Peyer's patch (tissue), 4 donors: ENCODE results near the gene ZNF778. TPM values are rescaled to one million over a fixed set of nuclear protein-coding genes. Genes with fewer than 3 reads are reported as not detected.

Source experiments
- DNase-seq, 3 donors: peaks; one replicate each; pipeline ENCODE4 v3.0.0-alpha.2; 2017 to 2019
- H3K27ac ChIP-seq, 4 donors: fragments of 200-600 bp; sonication (generic); one replicate each; pipeline ENCODE4 v1.5.1; 2016 to 2019
- H3K27me3 ChIP-seq, 2 donors: fragments of 200-600 bp; sonication (generic); one replicate each; pipeline ENCODE4 v1.5.1; 2019
- H3K36me3 ChIP-seq, 3 donors: fragments of 200-600 bp; sonication (generic); one replicate each; pipeline ENCODE4 v1.5.1; 2016 to 2019
- H3K4me1 ChIP-seq, 4 donors: fragments of 200-600 bp; sonication (generic); one replicate each; pipeline ENCODE4 v1.5.1; 2016 to 2019
- H3K4me3 ChIP-seq, 4 donors: fragments of 200-600 bp; sonication (generic); 1 replicate in 3 of 4; 2 replicates in 1 of 4; pipeline ENCODE4 v1.5.1; 2016 to 2019; ENCODE audit warnings: mild to moderate bottlenecking in 1 of 4
- H3K9me3 ChIP-seq, 4 donors: fragments of 200-600 bp; sonication (generic); one replicate each; pipeline ENCODE4 v1.5.1; 2016 to 2019; ENCODE audit warnings: mild to moderate bottlenecking in 1 of 4
- POLR2A ChIP-seq, 2 donors: fragments of 450-650 bp; IDR thresholded peaks; one replicate each; pipeline ENCODE4 v1.5.1; 2017; ENCODE audit warnings: antibody characterized with exemption in 2 of 2, mild to moderate bottlenecking in 2 of 2, moderate library complexity in 2 of 2
- total RNA-seq, 4 donors: library from RNA; depleted of rRNA; stranded (reverse); fragments of >200 nt; gene quantifications; one replicate each; pipeline ENCODE4 v1.1.0, GENCODE V29; 2016
- TF ChIP-seq, protein P1 (sequence below), 6 experiments: fragments of 450-650 bp in 4 of 6; fragments of 200-600 bp in 2 of 6; sonication (generic) in 1 of 6; IDR thresholded peaks; one replicate each; pipeline ENCODE4 v1.5.1; 2017 to 2019; ENCODE audit warnings: antibody characterized with exemption in 6 of 6, mild to moderate bottlenecking in 3 of 6, moderate library complexity in 1 of 6

The ZNF778 gene
- total RNA-seq, 4 donors from 2014 or later: 4.1 to 16.9 (median 10.7) TPM

DNA sequence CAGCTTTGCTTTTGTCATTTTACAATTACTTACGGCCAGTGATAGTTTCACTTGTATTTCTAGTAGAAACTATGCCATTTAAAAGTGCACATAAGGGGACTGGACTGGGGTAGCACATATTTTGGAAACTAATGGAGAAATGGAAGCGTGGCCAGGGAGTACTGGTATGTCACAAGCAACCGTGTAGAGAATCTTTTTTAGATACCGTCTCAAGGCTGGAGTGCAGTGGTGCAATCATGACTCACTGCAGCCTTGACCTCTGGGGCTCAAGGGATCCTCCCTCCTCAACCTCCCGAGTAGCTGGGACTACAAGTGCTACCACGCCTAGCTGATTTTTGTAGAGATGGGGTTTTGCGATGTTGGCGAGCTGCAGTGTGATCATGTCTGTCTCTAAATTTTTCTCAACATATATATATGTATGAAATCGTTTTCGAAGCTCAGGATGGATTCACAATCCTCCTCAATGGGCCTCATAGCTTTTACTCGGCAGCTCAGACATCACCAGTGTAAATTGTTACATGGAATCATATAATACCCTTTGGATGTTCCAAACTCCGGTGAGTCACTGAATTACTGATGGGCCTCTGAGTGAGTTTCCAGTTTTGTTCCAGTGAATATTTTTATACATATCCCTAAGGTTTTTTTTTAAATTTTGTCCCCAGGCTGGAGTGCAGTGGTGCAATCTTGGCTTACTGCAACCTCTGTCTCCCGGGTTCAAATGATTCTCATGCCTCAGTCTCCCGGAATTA is 51.7 kb downstream of the ZNF778 start:
- DNase-seq: peak in 1 of 3 donors; percentile 67
- TF ChIP-seq, protein P1, sequence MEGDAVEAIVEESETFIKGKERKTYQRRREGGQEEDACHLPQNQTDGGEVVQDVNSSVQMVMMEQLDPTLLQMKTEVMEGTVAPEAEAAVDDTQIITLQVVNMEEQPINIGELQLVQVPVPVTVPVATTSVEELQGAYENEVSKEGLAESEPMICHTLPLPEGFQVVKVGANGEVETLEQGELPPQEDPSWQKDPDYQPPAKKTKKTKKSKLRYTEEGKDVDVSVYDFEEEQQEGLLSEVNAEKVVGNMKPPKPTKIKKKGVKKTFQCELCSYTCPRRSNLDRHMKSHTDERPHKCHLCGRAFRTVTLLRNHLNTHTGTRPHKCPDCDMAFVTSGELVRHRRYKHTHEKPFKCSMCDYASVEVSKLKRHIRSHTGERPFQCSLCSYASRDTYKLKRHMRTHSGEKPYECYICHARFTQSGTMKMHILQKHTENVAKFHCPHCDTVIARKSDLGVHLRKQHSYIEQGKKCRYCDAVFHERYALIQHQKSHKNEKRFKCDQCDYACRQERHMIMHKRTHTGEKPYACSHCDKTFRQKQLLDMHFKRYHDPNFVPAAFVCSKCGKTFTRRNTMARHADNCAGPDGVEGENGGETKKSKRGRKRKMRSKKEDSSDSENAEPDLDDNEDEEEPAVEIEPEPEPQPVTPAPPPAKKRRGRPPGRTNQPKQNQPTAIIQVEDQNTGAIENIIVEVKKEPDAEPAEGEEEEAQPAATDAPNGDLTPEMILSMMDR (IDR thresholded peaks at IDR 0.05): no peak
- no peak for TF ChIP-seq POLR2A (IDR thresholded peaks at IDR 0.05)

DNA sequence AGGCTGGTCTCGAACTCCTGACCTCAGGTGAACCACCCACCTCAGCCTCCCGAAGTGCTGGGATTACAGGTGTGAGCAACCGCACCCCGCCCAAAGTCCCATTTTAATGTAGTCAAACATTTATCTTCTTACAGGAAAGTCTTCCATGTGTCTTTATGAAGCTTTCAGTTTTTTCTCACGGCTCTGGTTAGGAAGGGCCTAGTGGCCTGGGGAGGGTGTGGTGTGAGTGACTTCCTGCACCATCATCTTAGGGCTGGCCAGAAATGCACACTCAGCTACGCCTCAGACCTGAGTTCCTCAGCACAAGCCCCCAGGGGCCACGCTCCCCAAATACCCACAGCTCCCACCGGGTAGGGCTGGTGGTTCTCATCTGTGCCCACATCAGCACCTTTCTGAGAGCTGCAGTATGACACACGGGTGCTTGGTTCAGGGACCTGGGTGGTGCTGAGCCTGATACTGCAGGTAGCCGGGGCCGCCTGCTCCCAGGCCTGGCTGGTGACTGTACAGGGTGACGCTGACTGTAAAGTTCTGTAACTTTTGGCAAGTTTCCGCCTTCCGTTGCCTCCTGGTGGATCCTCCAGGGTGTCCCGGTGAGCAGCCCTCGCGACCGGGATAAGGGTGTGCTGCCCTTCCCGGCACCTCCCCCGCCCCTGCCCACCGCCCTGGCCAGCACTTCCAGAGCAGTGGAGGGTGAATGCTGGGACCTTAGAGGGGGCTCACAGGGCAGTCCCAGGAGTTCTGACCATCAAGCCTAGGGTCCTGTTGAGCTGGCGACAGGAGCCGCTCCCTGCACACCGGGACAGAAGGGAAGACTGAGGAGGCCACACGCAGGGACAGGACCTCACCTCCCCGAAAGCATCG is 52.5 kb downstream of the ZNF778 start:
- no peaks in the 10 kb centered on the region for H3K9me3 ChIP-seq
- peak overlapping the region in 2 of 4 donors; percentile 30 to 65 for H3K27ac ChIP-seq
- DNase-seq: no peak
- no peak for TF ChIP-seq POLR2A (IDR thresholded peaks at IDR 0.05)
- TF ChIP-seq, protein P1 (IDR thresholded peaks at IDR 0.05): no peak
- no peaks in the 10 kb centered on the region for H3K27me3 ChIP-seq
- H3K4me3 ChIP-seq: no peak overlapping the region
- H3K36me3 ChIP-seq: peaks cover 0 to 88% (median 0%) of the 10 kb centered on the region in 3 donors
- H3K4me1 ChIP-seq: peaks cover 0 to 13% (median 0%) of the 10 kb centered on the region in 4 donors

More for the DNA sequence above, 51.7 kb downstream of the ZNF778 start:
- peak overlapping the region in 2 of 4 donors; percentile 42 to 65 for H3K27ac ChIP-seq
- H3K4me1 ChIP-seq: peaks cover 0 to 10% (median 0%) of the 10 kb centered on the region in 4 donors
- H3K36me3 ChIP-seq: peaks cover 0 to 82% (median 0%) of the 10 kb centered on the region in 3 donors
- no peaks in the 10 kb centered on the region for H3K27me3 ChIP-seq
- H3K4me3 ChIP-seq: no peak overlapping the region
- H3K9me3 ChIP-seq: no peaks in the 10 kb centered on the region

DNA sequence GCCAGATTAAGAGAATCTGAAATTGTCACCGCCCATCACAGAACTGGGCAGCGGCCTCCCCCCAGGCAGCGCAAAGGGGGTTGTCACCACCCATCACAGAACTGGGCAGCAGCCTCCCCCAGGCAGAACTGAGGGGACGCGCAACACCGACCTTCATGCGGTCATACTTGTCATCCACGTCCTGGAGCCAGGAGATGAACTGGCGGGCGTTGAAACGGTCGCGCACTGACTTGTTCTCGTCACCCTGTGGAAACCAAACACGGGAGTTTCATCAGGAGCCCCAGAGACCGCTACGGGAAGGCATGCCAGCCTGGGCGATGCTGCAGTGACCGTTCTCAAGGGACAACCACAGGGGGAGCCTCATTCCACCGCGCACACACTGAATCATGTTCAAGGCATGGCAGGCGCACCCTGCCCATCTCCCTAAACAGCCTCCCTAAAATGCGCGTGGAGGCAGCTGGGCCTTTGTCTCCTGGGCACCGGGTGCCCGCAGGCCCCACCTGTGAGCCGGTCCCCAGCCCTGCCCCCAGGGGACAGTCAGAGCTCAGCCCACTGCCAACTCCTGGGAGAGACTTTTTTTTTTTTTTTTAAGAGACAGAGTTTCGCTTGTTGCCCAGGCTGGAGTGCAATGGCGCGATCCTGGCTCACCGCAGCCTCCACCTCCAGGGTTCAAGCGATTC is 53.3 kb downstream of the ZNF778 start:
- Histone ChIP-seq H3K4me3 (no peak overlapping the region), H3K4me1 (peaks cover 0 to 19% (median 0%) of the 10 kb centered on the region in 4 donors), H3K27ac (peak overlapping the region in 1 of 4 donors; percentile 65), H3K27me3 (no peaks in the 10 kb centered on the region), H3K36me3 (peaks cover 0 to 88% (median 0%) of the 10 kb centered on the region in 3 donors), H3K9me3 (no peaks in the 10 kb centered on the region)
- no peak for TF ChIP-seq POLR2A (IDR thresholded peaks at IDR 0.05)
- TF ChIP-seq, protein P1 (IDR thresholded peaks at IDR 0.05): no peak
- DNase-seq: no peak

DNA sequence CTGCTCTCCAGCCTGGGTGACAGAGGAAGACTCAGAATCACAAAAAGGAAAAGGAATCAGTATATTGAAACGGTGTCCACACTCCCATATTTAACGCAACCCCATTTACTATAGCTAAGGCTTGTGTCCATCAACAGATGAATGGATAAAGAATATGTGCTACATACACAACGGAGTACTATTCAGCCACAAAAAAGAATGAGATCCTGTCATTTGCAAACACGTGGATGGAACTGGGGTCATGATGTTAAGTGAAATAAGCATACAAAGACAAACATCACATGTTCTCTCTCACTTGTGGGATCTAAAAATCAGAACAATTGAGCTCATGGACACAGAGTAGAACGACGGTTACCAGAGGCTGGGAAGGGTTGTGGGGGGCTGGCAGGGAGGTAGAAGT is 55.1 kb downstream of the ZNF778 start:
- TF ChIP-seq POLR2A (IDR thresholded peaks at IDR 0.05): no peak
- TF ChIP-seq, protein P1 (IDR thresholded peaks at IDR 0.05): no peak
- Histone ChIP-seq H3K27ac (no peak overlapping the region), H3K27me3 (no peaks in the 10 kb centered on the region), H3K36me3 (peaks cover 0 to 89% (median 0%) of the 10 kb centered on the region in 3 donors), H3K4me3 (no peak overlapping the region), H3K4me1 (peaks cover 0 to 19% (median 0%) of the 10 kb centered on the region in 4 donors), H3K9me3 (no peaks in the 10 kb centered on the region)
- DNase-seq: no peak
